GM12801 (cell line): ENCODE results near the gene HDHD3.

Experiments used
- TF ChIP-seq, protein P1 (sequence below): IDR thresholded peaks from one replicate; pipeline ENCODE4 v1.5.1; 2011; ENCODE audit warnings: control low read depth; ENCODE audit not compliant: insufficient read length; ENCODE audit errors: extremely low read depth

Gene HDHD3, protein sequence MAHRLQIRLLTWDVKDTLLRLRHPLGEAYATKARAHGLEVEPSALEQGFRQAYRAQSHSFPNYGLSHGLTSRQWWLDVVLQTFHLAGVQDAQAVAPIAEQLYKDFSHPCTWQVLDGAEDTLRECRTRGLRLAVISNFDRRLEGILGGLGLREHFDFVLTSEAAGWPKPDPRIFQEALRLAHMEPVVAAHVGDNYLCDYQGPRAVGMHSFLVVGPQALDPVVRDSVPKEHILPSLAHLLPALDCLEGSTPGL

DNA sequence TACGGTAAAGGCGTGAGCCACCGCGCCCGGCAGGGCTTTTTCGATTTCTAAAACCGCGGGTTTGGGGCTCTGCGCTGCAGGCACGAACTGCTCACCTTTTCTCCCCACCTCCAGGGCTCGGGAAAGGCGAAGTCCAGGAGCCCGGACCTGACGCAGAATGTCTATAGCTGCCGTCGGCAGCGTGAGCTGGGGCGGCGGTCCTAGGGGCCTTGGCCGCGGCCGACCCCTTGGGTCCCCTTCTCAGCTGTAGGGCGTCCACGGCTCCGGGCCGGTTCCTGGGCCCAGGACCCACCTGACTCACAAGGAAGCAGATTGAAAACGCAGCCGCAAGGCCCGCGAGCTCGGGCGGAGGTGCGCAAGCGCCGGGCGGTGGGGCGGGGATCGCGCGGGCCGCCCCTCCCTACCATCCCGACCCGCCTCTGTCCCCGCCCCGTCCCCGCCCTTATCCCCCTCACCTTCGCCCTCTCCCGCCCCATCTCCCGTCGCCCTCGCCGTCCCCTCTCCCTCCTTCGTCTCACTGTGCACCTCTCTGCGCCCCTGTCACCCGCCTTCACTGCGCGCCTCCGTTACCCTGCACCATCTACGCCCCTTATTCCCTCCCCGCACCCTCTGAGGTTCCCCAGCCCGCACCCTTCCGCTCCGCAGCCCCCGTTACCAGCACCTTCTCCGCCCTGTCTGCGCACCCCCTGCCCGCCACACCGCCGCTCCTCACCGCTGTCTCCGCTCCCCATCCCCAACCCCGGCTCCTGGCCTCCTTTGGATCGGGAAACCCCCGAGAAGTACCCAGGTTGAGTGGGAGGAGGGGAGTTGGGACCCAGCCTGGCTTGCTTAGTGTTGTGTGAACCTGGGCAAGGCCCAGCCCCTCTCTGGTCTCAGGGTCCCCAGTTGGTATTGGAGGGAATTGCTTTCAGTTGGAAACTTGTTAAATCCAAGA, at the start of gene HDHD3:
Gene HDHD3 (minus strand): TSS at position 353 of the 934 bp plus-strand sequence. CDS start 2,632 bp downstream, outside the sequence.
- TF ChIP-seq, protein P1, sequence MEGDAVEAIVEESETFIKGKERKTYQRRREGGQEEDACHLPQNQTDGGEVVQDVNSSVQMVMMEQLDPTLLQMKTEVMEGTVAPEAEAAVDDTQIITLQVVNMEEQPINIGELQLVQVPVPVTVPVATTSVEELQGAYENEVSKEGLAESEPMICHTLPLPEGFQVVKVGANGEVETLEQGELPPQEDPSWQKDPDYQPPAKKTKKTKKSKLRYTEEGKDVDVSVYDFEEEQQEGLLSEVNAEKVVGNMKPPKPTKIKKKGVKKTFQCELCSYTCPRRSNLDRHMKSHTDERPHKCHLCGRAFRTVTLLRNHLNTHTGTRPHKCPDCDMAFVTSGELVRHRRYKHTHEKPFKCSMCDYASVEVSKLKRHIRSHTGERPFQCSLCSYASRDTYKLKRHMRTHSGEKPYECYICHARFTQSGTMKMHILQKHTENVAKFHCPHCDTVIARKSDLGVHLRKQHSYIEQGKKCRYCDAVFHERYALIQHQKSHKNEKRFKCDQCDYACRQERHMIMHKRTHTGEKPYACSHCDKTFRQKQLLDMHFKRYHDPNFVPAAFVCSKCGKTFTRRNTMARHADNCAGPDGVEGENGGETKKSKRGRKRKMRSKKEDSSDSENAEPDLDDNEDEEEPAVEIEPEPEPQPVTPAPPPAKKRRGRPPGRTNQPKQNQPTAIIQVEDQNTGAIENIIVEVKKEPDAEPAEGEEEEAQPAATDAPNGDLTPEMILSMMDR = no peak

- TF ChIP-seq, protein P1 = no peak
These were observed 48.3 kb upstream of the HDHD3 start for GRCh38 chr9:113425072-113425471.

- TF ChIP-seq, protein P1 = no peak
These were observed 44.9 kb upstream of the HDHD3 start for GRCh38 chr9:113421726-113422125.

DNA sequence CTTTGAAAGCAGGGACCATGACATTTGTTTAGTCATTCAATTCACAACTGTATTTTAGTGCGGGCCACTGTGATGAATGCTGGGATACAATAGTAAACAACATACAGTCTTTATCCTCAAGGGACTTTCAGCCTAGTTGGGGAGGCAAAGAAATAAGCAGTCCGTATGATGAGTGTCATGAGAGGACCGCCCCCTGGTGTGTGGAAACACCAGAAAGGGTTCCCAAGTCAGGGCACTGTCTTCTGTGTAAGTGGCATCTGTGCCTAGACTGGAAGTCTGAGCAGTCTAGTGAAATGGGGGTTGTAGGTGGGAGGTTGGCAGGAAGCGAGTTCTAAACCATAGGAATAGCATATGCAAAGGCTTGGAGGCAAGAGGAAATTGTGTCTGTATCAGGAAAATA, 40.6 kb upstream of the HDHD3 start:
- TF ChIP-seq, protein P1 = no peak

DNA sequence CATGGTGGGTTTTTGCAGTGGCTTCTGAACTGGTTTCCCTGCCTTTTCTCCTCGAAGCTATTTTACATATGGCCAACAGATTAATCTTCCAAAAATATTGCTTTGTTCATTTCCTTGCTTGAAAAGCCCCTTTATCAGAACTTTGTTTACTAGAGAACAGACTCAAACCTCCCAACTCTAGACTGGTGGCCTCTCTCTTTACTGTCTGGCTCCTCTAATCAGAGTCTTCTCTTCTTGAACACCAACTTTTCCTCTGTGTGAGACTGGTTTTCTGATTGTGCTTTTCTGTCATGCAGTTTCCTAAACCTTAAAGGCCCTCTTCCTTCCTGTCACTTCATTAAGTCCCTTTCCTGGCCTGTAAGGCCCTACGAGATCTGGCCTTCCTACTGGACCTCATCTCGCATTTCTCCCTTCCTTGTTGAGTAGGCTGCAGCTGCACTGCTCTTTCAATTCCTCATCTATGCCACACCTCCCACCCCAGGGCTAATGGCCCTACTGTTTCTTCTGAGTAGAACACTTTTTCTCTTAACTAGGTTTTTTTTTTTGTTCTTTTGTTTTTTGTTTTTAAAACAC, 39.4 kb upstream of the HDHD3 start:
- TF ChIP-seq, protein P1 = no peak

GRCh38 chr9:113410207-113410864, 33.5 kb upstream of the HDHD3 start, which contains the start of the genes C9orf43 and POLE3:
Gene C9orf43 (plus strand): TSS chr9:113410747. CDS start chr9:113413494, 2,747 bp downstream.
Gene POLE3 (minus strand): TSS chr9:113410675. CDS start chr9:113410293, 382 bp downstream.
- TF ChIP-seq, protein P1 = no peak

GRCh38 chr9:113409883-113410206, 33.1 kb upstream of the HDHD3 start:
- TF ChIP-seq, protein P1 = no peak
